Lower lobe of right lung (tissue), 2 donors: ENCODE data around the gene SSR3. TPM values are rescaled to one million over a fixed set of nuclear protein-coding genes. Genes with fewer than 3 reads are reported as not detected.

Experiments used
- ATAC-seq, 2 donors: fragments of 200-7000 bp; cut with Tn5 transposase; one replicate each; pipeline ENCODE4 v1.9.1; 2020 to 2022; ENCODE audit warnings: mild to moderate bottlenecking in 2 of 2, moderate library complexity in 2 of 2
- DNase-seq: peaks from one replicate; pipeline ENCODE4 v3.0.0-alpha.2; 2020
- H3K27ac ChIP-seq: fragments of 200-600 bp; one replicate; pipeline ENCODE4 v1.8.0; 2022
- H3K27me3 ChIP-seq: fragments of 200-600 bp; one replicate; pipeline ENCODE4 v1.8.0; 2022; ENCODE audit warnings: low read depth
- H3K36me3 ChIP-seq: fragments of 200-600 bp; one replicate; pipeline ENCODE4 v1.8.0; 2022; ENCODE audit warnings: mild to moderate bottlenecking
- H3K4me1 ChIP-seq: fragments of 200-600 bp; one replicate; pipeline ENCODE4 v1.8.0; 2022
- H3K4me3 ChIP-seq: fragments of 200-600 bp; one replicate; pipeline ENCODE4 v1.8.0; 2022; ENCODE audit warnings: mild to moderate bottlenecking
- H3K9me3 ChIP-seq: fragments of 200-600 bp; one replicate; pipeline ENCODE4 v1.8.0; 2022
- intact Hi-C: fragments of 100-400 bp; cut with DNase I; formaldehyde crosslinking; loops from one replicate; pipeline ENCODE4 v1.11.0; 2022
- total RNA-seq: library from RNA; stranded (reverse); fragmentation: NEBNext Ultra II Directional; extraction: Animal tissue kit (Norgen Biotek cat#: 25700); gene quantifications from one replicate; pipeline ENCODE4 v1.2.1, GENCODE V29; 2021
- TF ChIP-seq, protein P1 (sequence below): fragments of 200-600 bp; IDR thresholded peaks from one replicate; pipeline ENCODE4 v1.8.0; 2022; ENCODE audit warnings: antibody characterized with exemption, mild to moderate bottlenecking
- donor health status: DM: no; HTN: yes; CAD: no; lungs with severe emphysema.

Gene SSR3
- total RNA-seq, 1 donor from 2014 or later, result 158 TPM

DNA sequence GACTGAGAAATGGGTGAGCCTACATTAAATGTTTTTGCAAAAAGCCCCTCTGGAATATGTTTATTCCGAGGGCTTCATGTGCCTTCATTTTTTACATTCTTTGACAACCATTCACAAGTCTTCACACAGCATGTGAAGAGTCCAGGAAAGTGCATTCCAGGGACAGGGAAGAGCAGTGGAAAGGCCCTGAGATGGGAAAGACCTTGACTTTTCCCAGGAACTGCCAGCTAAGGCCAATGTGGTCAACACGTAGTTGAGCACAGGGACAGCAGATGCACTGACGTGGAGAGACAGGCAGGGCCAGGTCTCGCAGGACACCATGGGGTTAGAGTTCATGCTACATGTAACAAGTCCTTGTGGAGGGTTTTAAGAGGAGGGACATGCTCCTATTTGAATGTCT, 21.7 kb downstream of the SSR3 start:
- TF ChIP-seq, protein P1, sequence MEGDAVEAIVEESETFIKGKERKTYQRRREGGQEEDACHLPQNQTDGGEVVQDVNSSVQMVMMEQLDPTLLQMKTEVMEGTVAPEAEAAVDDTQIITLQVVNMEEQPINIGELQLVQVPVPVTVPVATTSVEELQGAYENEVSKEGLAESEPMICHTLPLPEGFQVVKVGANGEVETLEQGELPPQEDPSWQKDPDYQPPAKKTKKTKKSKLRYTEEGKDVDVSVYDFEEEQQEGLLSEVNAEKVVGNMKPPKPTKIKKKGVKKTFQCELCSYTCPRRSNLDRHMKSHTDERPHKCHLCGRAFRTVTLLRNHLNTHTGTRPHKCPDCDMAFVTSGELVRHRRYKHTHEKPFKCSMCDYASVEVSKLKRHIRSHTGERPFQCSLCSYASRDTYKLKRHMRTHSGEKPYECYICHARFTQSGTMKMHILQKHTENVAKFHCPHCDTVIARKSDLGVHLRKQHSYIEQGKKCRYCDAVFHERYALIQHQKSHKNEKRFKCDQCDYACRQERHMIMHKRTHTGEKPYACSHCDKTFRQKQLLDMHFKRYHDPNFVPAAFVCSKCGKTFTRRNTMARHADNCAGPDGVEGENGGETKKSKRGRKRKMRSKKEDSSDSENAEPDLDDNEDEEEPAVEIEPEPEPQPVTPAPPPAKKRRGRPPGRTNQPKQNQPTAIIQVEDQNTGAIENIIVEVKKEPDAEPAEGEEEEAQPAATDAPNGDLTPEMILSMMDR, result no peak
- no peaks in the 10 kb centered on the region for H3K27me3 ChIP-seq
- ATAC-seq, result no peak
- peaks cover 9% of the 10 kb centered on the region for H3K36me3 ChIP-seq
- no peak for DNase-seq
- peaks cover 13% of the 10 kb centered on the region for H3K4me1 ChIP-seq
- no peak overlapping the region for H3K27ac ChIP-seq
- intact Hi-C loops, result no loop called here
- no peaks in the 10 kb centered on the region for H3K9me3 ChIP-seq
- no peak overlapping the region for H3K4me3 ChIP-seq

DNA sequence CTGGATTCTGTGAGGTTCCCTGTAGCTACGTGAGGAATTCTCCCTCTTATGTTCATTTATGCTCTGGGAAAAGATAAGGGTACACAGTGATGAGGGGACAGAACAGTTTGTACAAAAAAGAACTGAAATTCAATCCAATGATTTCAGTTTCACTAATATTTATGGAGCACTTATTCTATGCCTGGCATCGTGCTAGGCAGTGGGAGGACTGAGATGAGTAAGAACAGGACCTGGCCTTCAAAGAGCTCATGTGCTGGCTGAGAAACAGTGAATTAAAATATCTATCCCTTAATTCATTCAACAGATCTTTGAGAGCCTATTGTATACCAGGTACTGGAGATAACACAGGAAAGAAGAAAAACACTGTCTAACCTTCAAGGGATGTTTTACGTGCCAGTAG, 22.2 kb downstream of the SSR3 start:
- Histone ChIP-seq H3K9me3 (no peaks in the 10 kb centered on the region), H3K27ac (no peak overlapping the region), H3K4me1 (peaks cover 13% of the 10 kb centered on the region), H3K4me3 (no peak overlapping the region), H3K36me3 (peaks cover 7% of the 10 kb centered on the region), H3K27me3 (no peaks in the 10 kb centered on the region)
- intact Hi-C loops, result no loop called here
- no peak for ATAC-seq
- TF ChIP-seq, protein P1, result no peak
- DNase-seq, result no peak

DNA sequence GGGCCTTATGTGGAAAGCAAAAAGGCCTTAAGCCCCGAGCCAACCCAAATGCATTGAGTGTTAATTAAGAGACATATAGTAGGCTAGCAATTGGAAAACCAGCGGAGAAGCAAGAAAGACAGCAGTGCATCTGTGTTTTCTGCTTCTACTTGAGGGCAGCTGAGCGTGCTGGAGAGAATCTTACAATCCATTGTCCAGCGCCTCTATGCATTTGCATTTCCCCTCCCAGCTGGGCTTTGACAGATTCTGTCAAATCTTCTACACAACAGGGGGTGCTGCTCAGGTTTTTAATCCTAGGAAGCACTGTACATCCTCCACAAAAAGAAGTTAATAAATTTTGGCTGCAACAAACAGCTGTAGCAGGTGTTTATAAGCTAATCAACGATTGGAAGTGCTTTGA, 23.9 kb downstream of the SSR3 start:
- intact Hi-C loops, result no loop called here
- Histone ChIP-seq H3K36me3 (peaks cover 7% of the 10 kb centered on the region), H3K27ac (no peak overlapping the region), H3K4me3 (no peak overlapping the region), H3K27me3 (no peaks in the 10 kb centered on the region), H3K9me3 (no peaks in the 10 kb centered on the region), H3K4me1 (peaks cover 13% of the 10 kb centered on the region)
- ATAC-seq (no peak), DNase-seq (no peak)
- TF ChIP-seq, protein P1, result no peak

DNA sequence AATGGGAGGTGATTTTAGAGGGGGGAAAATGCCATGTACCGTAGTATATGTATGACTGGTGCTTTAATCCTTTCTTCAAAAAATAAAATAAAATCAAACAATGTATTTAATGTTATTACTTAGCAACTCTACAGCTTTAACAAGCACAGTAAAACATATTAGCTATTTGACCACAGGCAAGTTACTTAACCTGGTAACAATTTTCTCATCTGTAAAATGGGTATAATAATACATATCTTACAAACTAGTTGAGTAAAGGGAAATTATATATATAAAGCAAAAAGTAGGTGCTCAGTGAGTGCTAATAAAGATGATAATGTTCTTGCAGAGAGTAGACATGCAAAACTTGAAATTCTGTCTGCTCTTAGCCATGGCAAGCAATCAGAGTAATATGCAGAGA, 27.9 kb downstream of the SSR3 start:
- no peak for ATAC-seq

DNA sequence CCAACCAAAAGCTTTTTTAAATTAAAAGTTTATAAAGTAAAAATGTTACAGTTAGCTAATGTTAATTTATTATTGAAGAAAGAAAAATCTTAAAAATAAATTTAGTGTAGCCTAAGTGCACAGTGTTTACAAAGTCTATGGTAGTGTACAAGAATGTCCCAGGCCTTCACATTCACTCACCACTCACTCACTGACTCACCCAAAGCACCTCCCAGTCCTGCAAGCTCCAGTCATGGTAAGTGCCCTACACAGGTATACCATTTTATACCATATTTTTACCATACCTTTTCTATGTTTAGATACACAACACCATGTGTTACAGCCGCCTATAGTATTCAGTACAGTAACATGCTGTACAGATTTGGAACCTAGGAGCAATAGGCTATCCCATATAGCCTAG, 29.1 kb downstream of the SSR3 start:
- no peak overlapping the region for H3K4me3 ChIP-seq
- no peaks in the 10 kb centered on the region for H3K4me1 ChIP-seq
- intact Hi-C loops, result loop anchor here (10.0 kb wide), 1 partner anchor 371 kb away; no protein-coding TSS in a partner anchor
- no peak overlapping the region for H3K27ac ChIP-seq
- peaks cover 8% of the 10 kb centered on the region for H3K36me3 ChIP-seq
- no peaks in the 10 kb centered on the region for H3K9me3 ChIP-seq
- TF ChIP-seq, protein P1, result no peak
- DNase-seq (no peak), ATAC-seq (no peak)
- no peaks in the 10 kb centered on the region for H3K27me3 ChIP-seq

More for the DNA sequence above, 27.9 kb downstream of the SSR3 start:
- intact Hi-C loops, result loop anchor here (10.0 kb wide), 1 partner anchor 372 kb away; no protein-coding TSS in a partner anchor
- Histone ChIP-seq H3K27ac (no peak overlapping the region), H3K36me3 (peaks cover 8% of the 10 kb centered on the region), H3K4me3 (no peak overlapping the region), H3K27me3 (no peaks in the 10 kb centered on the region), H3K4me1 (no peaks in the 10 kb centered on the region), H3K9me3 (no peaks in the 10 kb centered on the region)
- TF ChIP-seq, protein P1, result no peak
- no peak for DNase-seq

DNA sequence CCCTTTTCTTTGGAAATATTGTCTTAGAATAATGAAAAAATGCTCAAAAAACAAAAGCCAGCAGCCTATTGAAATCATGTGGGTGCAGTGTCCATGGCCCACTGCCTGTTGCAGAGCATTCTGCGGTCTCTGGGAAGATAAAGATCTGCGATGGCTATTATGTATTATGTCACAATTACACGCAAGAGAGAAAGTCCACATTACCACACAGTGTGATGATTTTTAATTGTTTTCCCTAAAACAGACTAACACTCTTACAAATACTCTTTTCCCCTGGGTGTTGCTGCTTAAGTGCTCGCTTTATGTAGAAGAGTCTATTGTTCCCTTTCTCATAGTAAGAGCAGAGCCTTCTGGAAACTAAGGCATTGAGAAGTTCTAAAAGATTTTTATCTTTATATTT, 32.2 kb downstream of the SSR3 start:
- H3K27ac ChIP-seq, result no peak overlapping the region
- no peak for DNase-seq
- H3K27me3 ChIP-seq, result no peaks in the 10 kb centered on the region
- intact Hi-C loops, result loop anchor here (10.0 kb wide), 1 partner anchor 368 kb away; no protein-coding TSS in a partner anchor
- no peak for ATAC-seq
- H3K4me1 ChIP-seq, result no peaks in the 10 kb centered on the region
- no peak overlapping the region for H3K4me3 ChIP-seq
- TF ChIP-seq, protein P1, result no peak
- no peaks in the 10 kb centered on the region for H3K9me3 ChIP-seq
- H3K36me3 ChIP-seq, result peaks cover 5% of the 10 kb centered on the region
